ENCODE data around the gene BUB1B.
A peak's percentile ranks its signal among the peaks of the same experiment; 100 is the strongest.

The BUB1B gene

DNA sequence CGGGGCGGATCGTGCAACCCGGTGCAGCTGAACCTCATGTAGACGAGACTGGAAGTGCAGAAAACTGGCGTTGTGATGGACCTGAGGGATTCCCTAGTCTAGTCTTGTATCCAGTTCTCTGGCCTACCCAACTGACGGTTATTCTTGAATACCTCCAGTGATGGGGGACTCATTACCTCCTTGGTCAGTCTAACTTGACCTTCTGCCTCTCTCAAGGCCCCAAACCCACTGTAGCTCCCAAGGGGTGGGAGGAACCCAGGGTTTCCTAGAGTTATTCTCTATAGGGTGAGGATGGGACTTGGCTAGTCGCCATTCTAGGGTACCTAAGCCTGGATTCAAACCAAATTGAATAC lies 89.4 kb downstream of the BUB1B start:
- Histone ChIP-seq H3K36me3 (ENCODE audit: control insufficient read depth in 2 of 2, insufficient read depth in 2 of 2, low read length in 2 of 2) (no peaks in the 10 kb centered on the region), H3K27me3 (ENCODE audit: control insufficient read depth in 1 of 2, insufficient read depth in 2 of 2, low read length in 2 of 2) (peaks cover 2 to 4% of the 10 kb centered on the region in 2 donors)

DNA sequence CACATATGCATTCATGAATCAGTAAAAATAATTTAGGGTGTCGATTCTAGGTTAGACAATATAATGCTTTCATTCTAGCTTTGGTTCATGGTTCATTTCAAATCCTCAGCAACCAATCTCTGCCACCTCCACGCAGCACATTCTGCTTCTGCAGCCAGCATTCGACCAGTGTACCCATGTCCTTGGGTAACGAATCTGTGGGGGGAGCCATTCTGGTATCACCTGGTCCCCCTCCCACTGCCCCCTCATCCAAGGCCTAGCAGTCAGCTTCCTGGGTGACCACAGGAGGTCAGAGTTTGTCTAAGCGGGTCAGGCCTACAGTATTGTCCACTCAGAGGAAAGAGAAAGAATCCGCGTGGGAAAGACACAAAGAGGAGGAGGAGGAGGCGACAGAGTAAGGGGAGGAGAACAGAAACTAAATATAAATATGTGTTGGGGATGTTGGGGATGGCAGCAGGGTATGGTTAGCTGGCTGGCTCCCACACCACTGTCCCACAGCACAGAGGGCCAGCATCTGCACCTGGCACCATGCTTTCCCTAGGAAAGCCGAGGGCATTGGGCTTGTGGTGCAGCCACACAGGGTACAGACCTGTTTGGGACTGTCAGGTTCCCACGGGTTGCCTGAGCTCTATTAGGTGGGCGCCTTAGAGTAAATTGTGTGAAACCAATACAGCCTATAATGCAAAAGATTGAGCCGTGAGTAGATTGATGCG lies 90.1 kb downstream of the BUB1B start:
- Histone ChIP-seq H3K4me1 (ENCODE audit: control insufficient read depth, insufficient read depth, low read length) (peaks cover 12% of the 10 kb centered on the region), H3K27me3 (ENCODE audit: control insufficient read depth in 1 of 2, insufficient read depth in 2 of 2, low read length in 2 of 2) (peaks cover 2 to 4% of the 10 kb centered on the region in 2 donors), H3K9me3 (ENCODE audit: control insufficient read depth in 2 of 2, low read length in 2 of 2) (no peaks in the 10 kb centered on the region), H3K36me3 (ENCODE audit: control insufficient read depth in 2 of 2, insufficient read depth in 2 of 2, low read length in 2 of 2) (no peaks in the 10 kb centered on the region), H3K27ac (ENCODE audit: low read length) (no peak overlapping the region), H3K9ac (ENCODE audit: low read length in 2 of 2) (no peak overlapping the region), H3K4me3 (ENCODE audit: low read length in 2 of 2) (no peak overlapping the region)

More for the DNA sequence above, 89.4 kb downstream of the BUB1B start:
- H3K9ac ChIP-seq (ENCODE audit: low read length in 2 of 2), result no peak overlapping the region
- peaks cover 12% of the 10 kb centered on the region for H3K4me1 ChIP-seq (ENCODE audit: control insufficient read depth, insufficient read depth, low read length)
- no peak overlapping the region for H3K27ac ChIP-seq (ENCODE audit: low read length)
- no peaks in the 10 kb centered on the region for H3K9me3 ChIP-seq (ENCODE audit: control insufficient read depth in 2 of 2, low read length in 2 of 2)
- no peak overlapping the region for H3K4me3 ChIP-seq (ENCODE audit: low read length in 2 of 2)

DNA sequence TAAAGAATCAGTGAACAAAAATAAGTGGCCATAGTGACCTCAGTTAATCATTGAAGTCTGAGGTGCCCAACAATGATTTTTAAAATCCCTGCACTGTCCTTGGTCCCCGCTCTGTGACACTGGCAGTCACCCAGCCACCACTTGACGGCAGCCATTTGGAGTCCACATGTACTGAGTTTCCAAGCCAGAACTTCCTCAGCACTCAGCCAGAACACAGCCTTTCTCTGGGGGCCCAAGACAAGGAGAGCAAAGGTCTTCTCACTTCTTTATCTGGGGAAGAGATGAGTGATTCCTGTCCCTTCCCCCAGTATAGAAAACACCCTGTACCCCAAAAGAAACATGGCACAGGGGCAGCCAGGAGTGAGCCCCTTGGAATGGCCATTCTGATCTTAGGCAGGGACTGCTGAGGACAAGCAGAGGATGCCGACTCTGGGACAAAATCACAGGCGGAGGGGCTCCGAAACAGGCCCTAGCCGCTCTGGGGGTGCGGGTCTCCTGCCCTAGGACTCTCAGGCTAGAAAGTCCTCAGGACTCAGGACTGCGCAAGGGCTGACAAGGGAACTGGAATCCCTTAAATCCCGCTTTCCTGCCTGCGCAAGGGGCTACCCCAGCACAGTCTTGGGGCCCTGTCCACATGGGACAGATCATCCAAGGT lies 90.7 kb downstream of the BUB1B start:
- Histone ChIP-seq H3K36me3 (ENCODE audit: control insufficient read depth in 2 of 2, insufficient read depth in 2 of 2, low read length in 2 of 2) (no peaks in the 10 kb centered on the region), H3K4me1 (ENCODE audit: control insufficient read depth, insufficient read depth, low read length) (peaks cover 12% of the 10 kb centered on the region), H3K9ac (ENCODE audit: low read length in 2 of 2) (no peak overlapping the region), H3K9me3 (ENCODE audit: control insufficient read depth in 2 of 2, low read length in 2 of 2) (no peaks in the 10 kb centered on the region), H3K27me3 (ENCODE audit: control insufficient read depth in 1 of 2, insufficient read depth in 2 of 2, low read length in 2 of 2) (peaks cover 2 to 7% of the 10 kb centered on the region in 2 donors), H3K4me3 (ENCODE audit: low read length in 2 of 2) (no peak overlapping the region), H3K27ac (ENCODE audit: low read length) (no peak overlapping the region)

DNA sequence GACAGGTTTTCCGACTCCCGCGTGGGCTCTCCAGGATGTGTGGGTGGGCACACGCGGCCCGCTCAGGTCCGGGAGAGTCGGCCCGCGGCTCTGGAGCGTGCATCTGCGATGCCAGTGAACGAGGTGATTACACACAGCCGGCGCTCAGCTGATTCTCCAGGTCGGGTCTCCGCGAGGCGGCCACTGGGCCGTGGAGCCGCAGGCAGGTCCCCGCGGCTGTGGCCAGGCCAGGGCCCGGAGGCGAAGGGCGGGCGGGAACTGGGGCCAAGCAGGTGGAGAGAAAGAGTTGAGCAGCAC lies 91.2 kb downstream of the BUB1B start:
- Histone ChIP-seq H3K27ac (ENCODE audit: low read length) (no peak overlapping the region), H3K27me3 (ENCODE audit: control insufficient read depth in 1 of 2, insufficient read depth in 2 of 2, low read length in 2 of 2) (peaks cover 2 to 7% of the 10 kb centered on the region in 2 donors), H3K36me3 (ENCODE audit: control insufficient read depth in 2 of 2, insufficient read depth in 2 of 2, low read length in 2 of 2) (no peaks in the 10 kb centered on the region), H3K9ac (ENCODE audit: low read length in 2 of 2) (no peak overlapping the region), H3K9me3 (ENCODE audit: control insufficient read depth in 2 of 2, low read length in 2 of 2) (no peaks in the 10 kb centered on the region), H3K4me1 (ENCODE audit: control insufficient read depth, insufficient read depth, low read length) (peaks cover 12% of the 10 kb centered on the region), H3K4me3 (ENCODE audit: low read length in 2 of 2) (peak overlapping the region in 1 of 2 donors; percentile 79)

DNA sequence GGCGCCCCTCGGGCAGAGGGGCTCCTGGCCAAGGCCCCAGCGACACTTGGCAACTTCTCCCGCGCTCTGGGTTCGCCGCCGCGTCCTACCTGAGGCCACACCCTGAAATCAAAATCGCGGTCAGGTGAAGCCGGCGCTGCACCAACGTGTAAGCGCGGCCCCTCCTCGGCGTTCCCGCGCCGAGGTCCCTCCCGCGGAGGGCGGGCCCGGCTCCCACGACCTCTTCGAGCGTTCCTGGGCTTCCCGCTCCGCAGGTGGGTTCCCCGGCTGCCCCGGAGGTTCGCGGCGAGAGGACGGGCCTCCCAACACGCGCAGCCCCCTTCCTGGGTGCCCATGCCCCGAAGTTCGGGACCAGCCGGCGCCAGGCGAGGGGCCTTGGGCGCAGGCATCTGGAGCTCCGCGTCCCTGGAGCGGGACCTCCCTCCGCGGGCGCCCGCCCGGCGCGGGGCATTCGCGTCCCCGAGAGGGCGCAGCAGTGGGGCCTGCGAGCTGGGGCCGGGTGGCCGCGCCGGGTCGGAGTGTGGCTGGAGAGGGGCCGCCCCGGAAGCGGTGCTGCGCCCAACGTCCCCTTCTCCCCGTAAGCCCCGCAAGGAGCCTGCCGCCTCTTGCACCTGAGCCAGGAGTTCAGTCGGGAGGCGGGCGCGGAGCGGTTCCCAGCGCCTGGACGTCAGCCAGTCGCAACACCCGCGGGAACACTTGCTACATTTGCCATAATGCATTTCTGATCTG lies 91.7 kb downstream of the BUB1B start:
- Histone ChIP-seq H3K4me1 (ENCODE audit: control insufficient read depth, insufficient read depth, low read length) (peaks cover 12% of the 10 kb centered on the region), H3K27ac (ENCODE audit: low read length) (no peak overlapping the region), H3K36me3 (ENCODE audit: control insufficient read depth in 2 of 2, insufficient read depth in 2 of 2, low read length in 2 of 2) (no peaks in the 10 kb centered on the region), H3K9me3 (ENCODE audit: control insufficient read depth in 2 of 2, low read length in 2 of 2) (no peaks in the 10 kb centered on the region), H3K27me3 (ENCODE audit: control insufficient read depth in 1 of 2, insufficient read depth in 2 of 2, low read length in 2 of 2) (peaks cover 2 to 7% of the 10 kb centered on the region in 2 donors), H3K9ac (ENCODE audit: low read length in 2 of 2) (peak overlapping the region; percentile 4 to 51), H3K4me3 (ENCODE audit: low read length in 2 of 2) (peak overlapping the region; percentile 50 to 79)

DNA sequence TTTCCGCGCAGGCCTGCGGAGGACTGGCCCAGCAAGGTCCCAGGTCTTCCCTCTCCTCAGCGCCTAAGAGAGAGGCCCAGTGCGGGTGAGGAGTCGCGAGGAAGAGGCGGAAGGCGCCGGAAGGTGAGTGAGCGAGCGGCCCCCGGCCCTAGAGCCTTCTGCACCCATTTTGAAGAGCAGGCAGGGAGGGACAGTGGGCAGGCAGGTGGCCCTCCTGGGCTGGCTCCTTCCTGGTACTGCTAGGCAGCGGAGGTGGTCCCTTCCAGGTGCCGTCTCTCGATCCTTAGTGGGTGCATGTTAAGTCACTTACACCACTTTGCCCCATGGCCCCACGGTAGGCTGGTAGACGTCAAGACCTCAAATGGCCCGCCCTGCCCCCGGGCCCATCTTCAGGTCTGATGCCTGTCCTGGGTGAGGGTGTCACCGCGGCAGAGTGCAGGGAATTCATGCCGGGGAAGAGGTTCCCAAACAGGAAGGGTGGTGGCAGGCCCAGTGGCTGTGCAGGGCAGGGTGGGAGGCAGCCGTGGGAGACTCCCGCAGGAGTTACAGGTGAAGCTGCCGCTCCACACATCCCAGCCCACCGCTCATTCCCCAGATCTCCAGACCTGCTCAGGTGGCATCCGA lies 92.4 kb downstream of the BUB1B start:
- Histone ChIP-seq H3K9me3 (ENCODE audit: control insufficient read depth in 2 of 2, low read length in 2 of 2) (no peaks in the 10 kb centered on the region), H3K27me3 (ENCODE audit: control insufficient read depth in 1 of 2, insufficient read depth in 2 of 2, low read length in 2 of 2) (peaks cover 4 to 7% of the 10 kb centered on the region in 2 donors), H3K4me1 (ENCODE audit: control insufficient read depth, insufficient read depth, low read length) (peaks cover 12% of the 10 kb centered on the region), H3K9ac (ENCODE audit: low read length in 2 of 2) (peak overlapping the region; percentile 4 to 51), H3K36me3 (ENCODE audit: control insufficient read depth in 2 of 2, insufficient read depth in 2 of 2, low read length in 2 of 2) (no peaks in the 10 kb centered on the region), H3K27ac (ENCODE audit: low read length) (no peak overlapping the region), H3K4me3 (ENCODE audit: low read length in 2 of 2) (peak overlapping the region; percentile 50 to 79)

DNA sequence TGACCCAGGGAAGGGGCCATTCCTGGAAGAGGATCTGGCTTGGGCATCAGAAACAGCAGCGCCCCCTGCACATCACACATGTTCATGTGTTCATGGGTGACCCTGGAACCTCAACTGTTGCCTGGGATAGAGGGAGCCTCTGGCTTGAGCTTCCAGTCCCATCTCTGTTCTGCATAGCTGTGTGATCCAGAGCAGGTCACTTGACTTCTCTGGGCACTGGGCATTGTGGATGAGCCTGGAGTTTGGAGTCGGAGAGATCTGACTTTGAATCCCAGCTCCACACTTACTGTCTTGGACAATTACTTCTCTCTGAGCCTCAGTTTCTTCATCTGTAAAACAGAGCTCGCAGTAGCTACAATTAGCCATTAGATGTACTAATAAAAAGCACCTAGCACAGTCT lies 93.6 kb downstream of the BUB1B start:
- Histone ChIP-seq H3K9ac (ENCODE audit: low read length in 2 of 2) (no peak overlapping the region), H3K27ac (ENCODE audit: low read length) (no peak overlapping the region), H3K9me3 (ENCODE audit: control insufficient read depth in 2 of 2, low read length in 2 of 2) (no peaks in the 10 kb centered on the region), H3K4me3 (ENCODE audit: low read length in 2 of 2) (no peak overlapping the region), H3K4me1 (ENCODE audit: control insufficient read depth, insufficient read depth, low read length) (peaks cover 12% of the 10 kb centered on the region), H3K36me3 (ENCODE audit: control insufficient read depth in 2 of 2, insufficient read depth in 2 of 2, low read length in 2 of 2) (no peaks in the 10 kb centered on the region), H3K27me3 (ENCODE audit: control insufficient read depth in 1 of 2, insufficient read depth in 2 of 2, low read length in 2 of 2) (peaks cover 6 to 10% of the 10 kb centered on the region in 2 donors)

DNA sequence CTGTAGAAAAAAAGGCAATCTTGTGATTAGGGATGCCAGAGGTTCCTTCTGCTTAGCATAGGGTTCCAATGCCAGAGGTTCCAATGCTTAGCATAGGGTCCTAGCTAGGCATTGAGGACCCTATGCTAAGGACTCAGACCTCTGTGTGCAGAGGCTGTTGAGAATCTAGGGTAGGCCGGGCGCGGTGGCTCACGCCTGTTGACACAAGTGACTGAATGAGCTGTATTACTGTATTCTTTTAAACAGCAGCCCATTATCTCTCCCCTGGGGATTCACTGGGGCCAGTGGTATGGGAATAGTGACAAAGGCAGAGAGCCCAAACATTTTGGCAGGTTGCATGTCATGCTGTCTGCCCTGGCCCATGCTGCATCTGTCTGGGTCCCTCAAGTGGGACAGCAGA lies 94.2 kb downstream of the BUB1B start:
- Histone ChIP-seq H3K27me3 (ENCODE audit: control insufficient read depth in 1 of 2, insufficient read depth in 2 of 2, low read length in 2 of 2) (peaks cover 6 to 10% of the 10 kb centered on the region in 2 donors), H3K4me3 (ENCODE audit: low read length in 2 of 2) (no peak overlapping the region), H3K9ac (ENCODE audit: low read length in 2 of 2) (no peak overlapping the region), H3K9me3 (ENCODE audit: control insufficient read depth in 2 of 2, low read length in 2 of 2) (no peaks in the 10 kb centered on the region), H3K4me1 (ENCODE audit: control insufficient read depth, insufficient read depth, low read length) (peaks cover 12% of the 10 kb centered on the region), H3K27ac (ENCODE audit: low read length) (no peak overlapping the region), H3K36me3 (ENCODE audit: control insufficient read depth in 2 of 2, insufficient read depth in 2 of 2, low read length in 2 of 2) (no peaks in the 10 kb centered on the region)

DNA sequence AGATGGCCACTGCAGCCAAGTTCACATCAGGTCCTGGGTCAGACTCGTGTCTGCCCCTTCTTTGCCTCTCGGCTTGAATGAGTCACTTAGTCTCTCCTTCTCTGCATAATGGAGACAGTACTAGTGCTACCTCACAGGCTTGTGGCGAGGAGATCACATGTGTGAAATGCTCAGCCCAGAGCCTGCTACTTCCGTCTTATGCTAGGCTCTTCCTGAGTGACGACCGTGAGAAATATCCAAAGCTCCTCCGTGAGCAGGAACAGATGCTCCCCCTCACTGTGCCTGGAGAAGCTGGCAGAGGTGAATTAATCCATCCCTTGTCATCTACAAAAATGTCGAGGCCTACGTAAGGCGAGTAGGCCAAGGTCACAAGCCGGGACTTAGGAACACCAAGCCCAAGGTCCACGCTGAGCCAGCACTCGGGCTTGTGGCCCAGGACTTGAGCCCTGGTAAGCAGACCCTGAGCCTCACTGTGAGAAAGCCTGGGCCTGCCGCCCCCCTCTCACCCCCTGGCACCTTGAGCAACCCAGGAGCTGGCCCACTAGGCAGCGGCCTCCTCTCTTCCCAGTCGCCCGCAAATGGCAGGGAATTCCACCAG lies 95.9 kb downstream of the BUB1B start:
- no peak overlapping the region for H3K9ac ChIP-seq (ENCODE audit: low read length in 2 of 2)
- peaks cover 6 to 10% of the 10 kb centered on the region in 2 donors for H3K27me3 ChIP-seq (ENCODE audit: control insufficient read depth in 1 of 2, insufficient read depth in 2 of 2, low read length in 2 of 2)
- H3K36me3 ChIP-seq (ENCODE audit: control insufficient read depth in 2 of 2, insufficient read depth in 2 of 2, low read length in 2 of 2), result no peaks in the 10 kb centered on the region
- H3K27ac ChIP-seq (ENCODE audit: low read length), result no peak overlapping the region
- H3K4me3 ChIP-seq (ENCODE audit: low read length in 2 of 2), result no peak overlapping the region
- peaks cover 12% of the 10 kb centered on the region for H3K4me1 ChIP-seq (ENCODE audit: control insufficient read depth, insufficient read depth, low read length)
- no peaks in the 10 kb centered on the region for H3K9me3 ChIP-seq (ENCODE audit: control insufficient read depth in 2 of 2, low read length in 2 of 2)

DNA sequence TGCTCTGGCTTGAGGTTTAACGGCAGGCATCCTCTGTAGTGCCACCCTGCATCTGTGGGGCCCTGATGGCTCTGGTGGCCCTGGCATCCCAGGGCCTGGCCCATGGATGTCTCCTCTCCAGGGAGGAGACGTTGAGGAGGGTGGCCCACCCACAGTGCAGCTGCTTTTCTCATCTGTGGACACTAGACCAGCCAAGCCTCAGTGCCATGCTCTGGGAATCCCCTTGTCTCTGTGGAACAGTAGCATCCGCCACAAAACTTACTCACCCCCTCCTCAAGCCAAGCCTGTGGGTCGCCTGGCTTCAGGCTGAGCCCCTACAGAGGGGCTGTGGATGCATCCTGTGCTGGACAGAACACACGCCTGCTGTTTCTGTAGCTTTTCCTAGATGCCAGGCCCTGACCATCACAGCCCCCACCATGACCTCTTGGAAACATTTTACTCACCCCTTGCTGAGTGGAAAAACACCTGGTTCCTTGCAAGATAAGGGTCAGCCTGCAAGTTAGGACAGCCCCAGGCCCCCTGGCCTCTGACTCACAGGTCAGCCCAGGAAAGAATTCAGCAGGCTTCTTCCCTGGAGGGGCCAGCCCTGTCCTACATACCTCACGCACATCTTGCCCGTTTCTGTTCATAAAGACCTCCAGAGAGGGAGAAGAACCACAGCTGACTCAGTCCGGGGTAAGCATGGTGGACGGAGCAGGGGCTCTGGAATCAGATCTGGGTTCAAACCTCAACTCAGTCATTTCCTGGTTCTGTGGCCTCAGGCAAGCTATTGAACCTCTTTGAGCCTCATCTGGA lies 97.0 kb downstream of the BUB1B start:
- Histone ChIP-seq H3K36me3 (ENCODE audit: control insufficient read depth in 2 of 2, insufficient read depth in 2 of 2, low read length in 2 of 2) (no peaks in the 10 kb centered on the region), H3K27ac (ENCODE audit: low read length) (no peak overlapping the region)

More for the DNA sequence above, 97.0 kb downstream of the BUB1B start:
- H3K4me1 ChIP-seq (ENCODE audit: control insufficient read depth, insufficient read depth, low read length), result peaks cover 8% of the 10 kb centered on the region
- H3K9me3 ChIP-seq (ENCODE audit: control insufficient read depth in 2 of 2, low read length in 2 of 2), result no peaks in the 10 kb centered on the region
- H3K4me3 ChIP-seq (ENCODE audit: low read length in 2 of 2), result no peak overlapping the region
- peaks cover 6 to 10% of the 10 kb centered on the region in 2 donors for H3K27me3 ChIP-seq (ENCODE audit: control insufficient read depth in 1 of 2, insufficient read depth in 2 of 2, low read length in 2 of 2)
- H3K9ac ChIP-seq (ENCODE audit: low read length in 2 of 2), result no peak overlapping the region
